IMR-90 (cell line): Measurements from ENCODE around the gene B4GALNT1. TPM values are rescaled to one million over a fixed set of nuclear protein-coding genes. Genes with fewer than 3 reads are reported as not detected.

Experiments
- ATAC-seq: fragments of 200-7000 bp; cut with Tn5 transposase; 2 replicates; pipeline ENCODE4 v1.9.1; 2020; ENCODE audit warnings: low read depth, mild to moderate bottlenecking, moderate library complexity
- BruUV-seq: library from RNA; stranded (reverse); fragments of 400-500 nt; replicated peaks from 2 replicates; lab custom pipeline; 2021; lab: Mats Ljungman, UMichigan
- CTCF ChIA-PET: fragments of 300-600 bp; formaldehyde crosslinking; extraction: SDS; loops from one replicate; lab custom pipeline; 2021; ENCODE audit warnings: antibody characterized with exemption; lab: Yijun Ruan, JAX
- POLR2A ChIA-PET: fragments of 300-600 bp; sonication (Branson Sonifier 250); formaldehyde crosslinking; loops from one replicate; lab custom pipeline; 2022; ENCODE audit warnings: antibody characterized with exemption; ENCODE audit not compliant: unreplicated experiment; lab: Charles Lee
- DNase-seq: peaks from one replicate; pipeline ENCODE4 v3.0.0; 2013
- H2AFZ ChIP-seq: replicated peaks from 2 replicates; pipeline ENCODE3; 2013; ENCODE audit warnings: low read length, mild to moderate bottlenecking; ENCODE audit not compliant: poor library complexity
- H2AK5ac ChIP-seq: 2 replicates; pipeline ENCODE4 v1.6.1; 2013; ENCODE audit warnings: low read depth, low read length, inconsistent platforms
- H2AK9ac ChIP-seq: replicated peaks from 2 replicates; pipeline ENCODE3; 2013; ENCODE audit warnings: mild to moderate bottlenecking, low read depth, low read length, moderate library complexity; ENCODE audit not compliant: poor library complexity
- H2BK120ac ChIP-seq: 2 replicates; pipeline ENCODE4 v1.6.1; 2013; ENCODE audit warnings: low read depth, low read length, inconsistent platforms
- H2BK15ac ChIP-seq: 3 replicates; pipeline ENCODE4 v1.6.1; 2013; ENCODE audit warnings: low read depth, low read length, inconsistent platforms
- H2BK20ac ChIP-seq: 2 replicates; pipeline ENCODE4 v1.6.1; 2013; ENCODE audit warnings: low read depth, mild to moderate bottlenecking, inconsistent platforms, low read length, moderate library complexity
- H2BK5ac ChIP-seq: 2 replicates; pipeline ENCODE4 v1.6.1; 2013; ENCODE audit warnings: mild to moderate bottlenecking, low read depth, low read length, inconsistent platforms; ENCODE audit not compliant: poor library complexity, severe bottlenecking
- H3K14ac ChIP-seq: replicated peaks from 2 replicates; pipeline ENCODE4 v1.6.1; 2013; ENCODE audit warnings: low read depth, low read length, inconsistent platforms
- H3K18ac ChIP-seq: 2 replicates; pipeline ENCODE4 v1.6.1; 2013; ENCODE audit warnings: low read depth, low read length, control low read depth
- H3K23ac ChIP-seq: 2 replicates; pipeline ENCODE4 v1.6.1; 2013; ENCODE audit warnings: low read depth, low read length, inconsistent platforms
- H3K27ac ChIP-seq: 2 replicates; pipeline ENCODE4 v1.5.1; 2013; ENCODE audit warnings: mild to moderate bottlenecking, control low read depth, low read length; ENCODE audit not compliant: insufficient read depth
- H3K27me3 ChIP-seq: 2 replicates; pipeline ENCODE4 v1.6.1; 2013; ENCODE audit warnings: low read length; ENCODE audit not compliant: control insufficient read depth, insufficient read depth
- H3K36me3 ChIP-seq: 2 replicates; pipeline ENCODE4 v1.6.1; 2013; ENCODE audit warnings: low read length, mixed read lengths; ENCODE audit not compliant: control insufficient read depth, insufficient read depth
- H3K4ac ChIP-seq: 2 replicates; pipeline ENCODE4 v1.6.1; 2013; ENCODE audit warnings: low read depth, low read length, inconsistent platforms
- H3K4me1 ChIP-seq: 2 replicates; pipeline ENCODE4 v1.6.1; 2013; ENCODE audit warnings: low read length, mixed read lengths; ENCODE audit not compliant: control insufficient read depth, insufficient read depth
- H3K4me2 ChIP-seq: 2 replicates; pipeline ENCODE4 v1.6.1; 2013; ENCODE audit warnings: low read depth, mild to moderate bottlenecking, control low read depth, low read length, moderate library complexity
- H3K4me3 ChIP-seq: 2 replicates; pipeline ENCODE4 v1.5.1; 2013; ENCODE audit warnings: low read depth, mild to moderate bottlenecking, control low read depth, low read length, moderate library complexity; ENCODE audit not compliant: insufficient read depth
- H3K56ac ChIP-seq: 2 replicates; pipeline ENCODE4 v1.6.1; 2013; ENCODE audit warnings: low read length, inconsistent platforms; ENCODE audit not compliant: insufficient read depth; ENCODE audit errors: extremely low read depth
- H3K79me1 ChIP-seq, 2 experiments: 2 replicates each; pipeline ENCODE4 v1.6.1; 2013; ENCODE audit warnings: low read length in 2 of 2, inconsistent platforms in 1 of 2, low read depth in 1 of 2
- H3K9ac ChIP-seq: 2 replicates; pipeline ENCODE4 v1.6.1; 2013; ENCODE audit warnings: low read depth, low read length, control low read depth
- H3K9me1 ChIP-seq: 2 replicates; pipeline ENCODE4 v1.6.1; 2013; ENCODE audit warnings: low read length, inconsistent platforms; ENCODE audit not compliant: insufficient read depth
- H3K9me3 ChIP-seq: 2 replicates; pipeline ENCODE4 v1.6.1; 2013; ENCODE audit warnings: low read length; ENCODE audit not compliant: control insufficient read depth, insufficient read depth
- H4K20me1 ChIP-seq: 2 replicates; pipeline ENCODE4 v1.6.1; 2013; ENCODE audit warnings: low read length, inconsistent platforms; ENCODE audit not compliant: insufficient read depth
- H4K5ac ChIP-seq: 2 replicates; pipeline ENCODE4 v1.6.1; 2013; ENCODE audit warnings: mild to moderate bottlenecking, low read depth, low read length, control low read depth
- H4K8ac ChIP-seq, 2 experiments: 2 replicates each; pipeline ENCODE4 v1.6.1; 2013; ENCODE audit warnings: low read depth in 2 of 2, low read length in 2 of 2, control low read depth in 1 of 2, inconsistent platforms in 1 of 2
- H4K91ac ChIP-seq: 2 replicates; pipeline ENCODE4 v1.6.1; 2013; ENCODE audit warnings: low read depth, low read length, inconsistent platforms; ENCODE audit not compliant: insufficient read depth
- BHLHE40 ChIP-seq: fragments of 150-350 bp; IDR thresholded peaks from 2 replicates; pipeline ENCODE4 v1.6.1; 2016; ENCODE audit warnings: mild to moderate bottlenecking, low read depth, low read length
- CHD1 ChIP-seq: IDR thresholded peaks from 2 replicates; pipeline ENCODE4 v1.6.1; 2012; ENCODE audit warnings: low read depth, low read length, improper control_type of control experiment
- NFE2L2 ChIP-seq: fragments of 150-350 bp; IDR thresholded peaks from 2 replicates; pipeline ENCODE4 v1.6.1; 2016; ENCODE audit warnings: low read depth, mild to moderate bottlenecking, low read length
- RAD21 ChIP-seq: IDR thresholded peaks from 2 replicates; pipeline ENCODE4 v1.6.1; 2012; ENCODE audit warnings: low read length, improper control_type of control experiment
- WGBS, 2 experiments: methylation state at CpG; one replicate each; pipeline versions ENCODE4 v1.1.5 to v1.1.7; 2013; ENCODE audit warnings: missing lambda C conversion rate in 2 of 2; ENCODE audit not compliant: insufficient read length in 1 of 2; ENCODE audit errors: extremely low coverage in 2 of 2; 5-methylcytosine and 5-hydroxymethylcytosine counted together
- dilution Hi-C: fragments of 300-500 bp; cut with HindIII; formaldehyde crosslinking; loops from one replicate; pipeline ENCODE4 v1.14.3; 2018; ENCODE audit warnings: low sequenced_read_pairs; ENCODE audit not compliant: unreplicated experiment
- in situ Hi-C: fragments of 300-500 bp; cut with MboI; formaldehyde crosslinking; loops from 3 replicates; pipeline ENCODE4 v1.14.3; 2019; ENCODE audit warnings: low sequenced_read_pairs, inconsistent platforms, mixed read lengths
- intact Hi-C: fragments of 100-400 bp; cut with micrococcal nuclease; formaldehyde crosslinking; loops from 2 replicates; pipeline ENCODE4 v1.10.0; 2022
- polyA plus RNA-seq, 3 experiments: library from polyadenylated mRNA; depleted of rRNA; stranded (reverse); fragments of >200 nt; gene quantifications; 2 replicates each; pipeline ENCODE4 v1.2.3, GENCODE V29; 2012; ENCODE audit warnings: low replicate concordance in 1 of 3
- total RNA-seq: library from RNA; depleted of rRNA; stranded (reverse); fragments of >200 nt; gene quantifications from 2 replicates; pipeline ENCODE4 v1.2.3, GENCODE V29; 2012

The B4GALNT1 gene
- total and polyA plus RNA-seq, 2 of the 4 experiments (the other 2 are of a cell fraction) = 0.18 to 0.62 TPM

DNA sequence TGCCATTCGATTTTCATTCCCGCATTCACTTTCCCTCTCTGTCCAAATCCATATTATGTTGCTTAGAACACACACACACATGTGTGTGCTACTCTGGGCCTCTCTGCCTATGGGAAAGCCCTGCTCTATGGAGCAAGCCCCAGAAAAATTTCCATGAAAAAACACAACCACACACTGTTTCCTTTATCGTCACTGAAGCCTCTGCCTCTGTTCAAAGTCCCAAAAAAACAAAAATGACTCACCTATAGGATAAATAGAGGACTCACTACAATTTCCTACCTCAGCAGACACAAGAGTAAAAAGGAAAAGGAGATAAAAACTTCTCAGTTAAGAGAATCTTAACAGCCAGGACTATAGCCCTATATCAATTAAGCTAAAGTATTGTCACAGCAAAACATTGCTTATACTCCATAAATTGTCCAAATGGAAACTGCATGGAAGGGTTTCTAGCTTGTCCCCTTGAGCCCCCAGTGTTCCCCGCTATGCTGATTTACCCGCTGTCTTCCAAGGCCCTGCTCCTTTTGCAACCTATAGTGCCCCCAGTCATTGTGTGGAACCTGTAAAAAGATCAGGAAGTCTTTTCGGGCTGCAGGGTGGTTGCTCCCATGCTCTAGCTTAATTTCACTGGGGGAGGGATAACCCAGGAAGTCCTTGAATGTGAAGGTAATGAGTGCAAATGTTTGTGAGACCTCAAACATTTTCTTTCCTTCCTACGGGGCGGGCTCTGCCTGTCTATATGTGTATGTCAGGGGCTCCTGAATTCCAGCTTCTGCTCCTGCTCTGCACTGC, 53.1 kb downstream of the B4GALNT1 start:
- intact Hi-C loops (loop anchor here (5.0 kb wide), 1 partner anchor 157 kb away; the partner anchor contains the start of gene AGAP2), in situ Hi-C loops (loop anchor here (5.0 to 10.0 kb wide), 2 partner anchors 42 to 155 kb away; partner anchors contain the start of gene AGAP2), dilution Hi-C loops (no loop called here)
- Histone ChIP-seq H2BK120ac (no peak overlapping the region), H3K4me3 (no peak overlapping the region), H3K27ac (no peak overlapping the region), H2AK5ac (no peak overlapping the region), H3K4me1 (no peaks in the 10 kb centered on the region), H4K5ac (no peak overlapping the region), H2BK20ac (no peak overlapping the region), H2BK15ac (no peak overlapping the region), H3K79me1 (no peaks in the 10 kb centered on the region), H4K91ac (no peak overlapping the region), H4K8ac (no peak overlapping the region), H3K9me3 (no peaks in the 10 kb centered on the region), H4K20me1 (no peaks in the 10 kb centered on the region), H2AK9ac (no peak overlapping the region), H3K36me3 (no peaks in the 10 kb centered on the region), H3K23ac (no peak overlapping the region), H3K27me3 (peaks cover 25% of the 10 kb centered on the region), H3K4me2 (no peak overlapping the region), H3K14ac (no peak overlapping the region), H3K9ac (no peak overlapping the region), H2BK5ac (no peak overlapping the region), H3K56ac (no peak overlapping the region), H3K4ac (no peak overlapping the region), H3K18ac (no peak overlapping the region), H3K9me1 (no peaks in the 10 kb centered on the region), H2AFZ (no peak overlapping the region)
- POLR2A ChIA-PET = no interaction called here
- 100% methylated on average over 1 of the region's 8 CpGs; no CpG with 5 or more reads in 1 of the 2 experiments for WGBS, 2 experiments
- CTCF ChIA-PET = no interaction called here
- ATAC-seq (no peak), DNase-seq (peak; percentile 24)
- no TSS peak for BruUV-seq
- TF ChIP-seq RAD21 (no peak), NFE2L2 (no peak), CHD1 (no peak), BHLHE40 (no peak)
